HG03280 (cell line): Measurements from ENCODE around the gene ATP10A.

Experiments
- ATAC-seq: cut with Tn5 transposase; IDR thresholded peaks from one replicate; pipeline ENCODE4 v1.9.1; 2021; ENCODE audit warnings: mild to moderate bottlenecking, moderate library complexity; ENCODE audit not compliant: unreplicated experiment

Gene ATP10A

GRCh38 chr15:25727116-25727515 is 136.0 kb downstream of the ATP10A start:
- no peak for ATAC-seq

GRCh38 chr15:25725758-25726157 is 137.4 kb downstream of the ATP10A start:
- no peak for ATAC-seq

GRCh38 chr15:25724899-25725298 is 138.2 kb downstream of the ATP10A start:
- no peak for ATAC-seq

GRCh38 chr15:25721605-25721955 is 141.5 kb downstream of the ATP10A start:
- ATAC-seq, result no peak

GRCh38 chr15:25719101-25719985 is 143.8 kb downstream of the ATP10A start:
- no peak for ATAC-seq

GRCh38 chr15:25718597-25718996 is 144.5 kb downstream of the ATP10A start:
- no peak for ATAC-seq

- no peak for ATAC-seq
Observed at GRCh38 chr15:25718169-25718536, 145.0 kb downstream of the ATP10A start.

- ATAC-seq, result no peak
Observed at GRCh38 chr15:25717457-25718168, 145.5 kb downstream of the ATP10A start.

GRCh38 chr15:25717127-25717456 is 146.0 kb downstream of the ATP10A start:
- no peak for ATAC-seq

- ATAC-seq, result no peak
Observed at GRCh38 chr15:25716414-25717126, 146.6 kb downstream of the ATP10A start.

GRCh38 chr15:25715536-25716413 is 147.4 kb downstream of the ATP10A start:
- ATAC-seq, result no peak

GRCh38 chr15:25714538-25714840 is 148.6 kb downstream of the ATP10A start:
- no peak for ATAC-seq

- ATAC-seq, result no peak
Observed at GRCh38 chr15:25713736-25714537, 149.2 kb downstream of the ATP10A start.

GRCh38 chr15:25712961-25713355 is 150.2 kb downstream of the ATP10A start:
- no peak for ATAC-seq

GRCh38 chr15:25712192-25712960 is 150.8 kb downstream of the ATP10A start:
- ATAC-seq, result no peak

GRCh38 chr15:25711691-25712090 is 151.4 kb downstream of the ATP10A start:
- no peak for ATAC-seq

- no peak for ATAC-seq
Observed at GRCh38 chr15:25711164-25711563, 152.0 kb downstream of the ATP10A start.

- peak; percentile 50 for ATAC-seq
Observed at GRCh38 chr15:25710184-25710583, 152.9 kb downstream of the ATP10A start.

GRCh38 chr15:25709437-25710159 is 153.5 kb downstream of the ATP10A start:
- ATAC-seq, result no peak
